Ovary (tissue), 3 donors: Measurements from ENCODE around the gene TLR8.

ENCODE experiments used
- EP300 ChIP-seq: sonication (generic); formaldehyde crosslinking; IDR thresholded peaks from one replicate; pipeline ENCODE4 v1.6.1; 2017; ENCODE audit warnings: antibody characterized with exemption
- POLR2A ChIP-seq: fragments of 450-650 bp; IDR thresholded peaks from one replicate; pipeline ENCODE4 v1.6.1; 2017; ENCODE audit warnings: antibody characterized with exemption, mild to moderate bottlenecking, moderate library complexity
- TF ChIP-seq, protein P1 (sequence below), 3 donors: fragments of 450-650 bp in 2 of 3; fragments of 200-600 bp in 1 of 3; IDR thresholded peaks; one replicate each; pipeline versions ENCODE4 v1.5.1 to v1.8.0; 2016 to 2022; ENCODE audit warnings: antibody characterized with exemption in 3 of 3, mild to moderate bottlenecking in 1 of 3
- donor health status: DM: no; HTN: no; CAD: no.

DNA sequence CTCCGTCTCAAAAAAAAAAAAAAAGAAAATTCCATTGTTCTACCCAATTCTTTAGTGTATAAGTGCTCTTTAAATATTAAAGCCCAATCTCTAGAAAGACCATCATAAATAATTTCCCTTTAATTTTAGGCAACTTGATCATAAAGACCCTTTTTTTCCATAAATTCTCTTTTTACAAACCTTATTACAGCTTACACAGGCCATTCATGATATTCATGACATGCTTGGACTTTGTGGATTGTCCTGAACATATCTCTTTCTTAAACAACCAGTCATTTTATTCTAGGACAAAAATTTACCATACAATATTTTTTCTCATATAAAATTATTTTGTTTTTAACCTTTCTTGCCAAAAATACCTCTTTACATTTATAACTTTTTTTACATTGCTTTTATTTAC is 30.5 kb downstream of the TLR8 start:
- no peak for TF ChIP-seq EP300
- TF ChIP-seq, protein P1, sequence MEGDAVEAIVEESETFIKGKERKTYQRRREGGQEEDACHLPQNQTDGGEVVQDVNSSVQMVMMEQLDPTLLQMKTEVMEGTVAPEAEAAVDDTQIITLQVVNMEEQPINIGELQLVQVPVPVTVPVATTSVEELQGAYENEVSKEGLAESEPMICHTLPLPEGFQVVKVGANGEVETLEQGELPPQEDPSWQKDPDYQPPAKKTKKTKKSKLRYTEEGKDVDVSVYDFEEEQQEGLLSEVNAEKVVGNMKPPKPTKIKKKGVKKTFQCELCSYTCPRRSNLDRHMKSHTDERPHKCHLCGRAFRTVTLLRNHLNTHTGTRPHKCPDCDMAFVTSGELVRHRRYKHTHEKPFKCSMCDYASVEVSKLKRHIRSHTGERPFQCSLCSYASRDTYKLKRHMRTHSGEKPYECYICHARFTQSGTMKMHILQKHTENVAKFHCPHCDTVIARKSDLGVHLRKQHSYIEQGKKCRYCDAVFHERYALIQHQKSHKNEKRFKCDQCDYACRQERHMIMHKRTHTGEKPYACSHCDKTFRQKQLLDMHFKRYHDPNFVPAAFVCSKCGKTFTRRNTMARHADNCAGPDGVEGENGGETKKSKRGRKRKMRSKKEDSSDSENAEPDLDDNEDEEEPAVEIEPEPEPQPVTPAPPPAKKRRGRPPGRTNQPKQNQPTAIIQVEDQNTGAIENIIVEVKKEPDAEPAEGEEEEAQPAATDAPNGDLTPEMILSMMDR (IDR thresholded peaks at IDR 0.05) = no peak
- no peak for TF ChIP-seq POLR2A
